ENCODE measurements around the gene C1orf35. TPM values are rescaled to one million over a fixed set of nuclear protein-coding genes. Genes with fewer than 3 reads are reported as not detected.

C1orf35 gene
- total RNA-seq, 1 donor from 2014 or later = 5.6 TPM

- DNase-seq (ENCODE audit: low spot score) = peak; percentile 65
Measured at GRCh38 chr1:228064741-228065542, 38.2 kb downstream of the C1orf35 start.

GRCh38 chr1:228064296-228064695 lies 38.8 kb downstream of the C1orf35 start:
- DNase-seq (ENCODE audit: low spot score) = peak; percentile 74

- DNase-seq (ENCODE audit: low spot score) = peak; percentile 75
Measured at GRCh38 chr1:228063251-228064191, 39.6 kb downstream of the C1orf35 start.

DNA sequence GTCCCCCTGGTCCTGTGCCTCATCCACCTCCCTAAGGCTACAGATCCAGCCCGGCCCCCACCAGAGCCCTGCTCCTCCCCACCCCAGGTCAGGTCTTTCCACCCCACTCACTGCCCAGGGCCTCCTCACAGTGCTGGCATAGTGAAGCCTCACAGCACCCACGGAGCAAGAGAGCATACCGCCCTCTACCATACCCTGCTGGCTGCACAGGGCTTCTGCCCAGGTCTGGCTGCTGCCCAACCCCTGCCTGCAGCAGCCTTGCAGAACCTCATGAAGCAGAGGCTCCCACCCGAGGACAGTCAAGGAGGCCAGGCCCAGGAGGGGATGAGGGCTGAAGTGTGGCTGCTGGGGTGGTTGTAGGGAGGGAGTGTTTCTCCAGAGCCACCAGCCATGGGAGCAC lies 40.3 kb downstream of the C1orf35 start:
- no peak for DNase-seq (ENCODE audit: low spot score)

DNA sequence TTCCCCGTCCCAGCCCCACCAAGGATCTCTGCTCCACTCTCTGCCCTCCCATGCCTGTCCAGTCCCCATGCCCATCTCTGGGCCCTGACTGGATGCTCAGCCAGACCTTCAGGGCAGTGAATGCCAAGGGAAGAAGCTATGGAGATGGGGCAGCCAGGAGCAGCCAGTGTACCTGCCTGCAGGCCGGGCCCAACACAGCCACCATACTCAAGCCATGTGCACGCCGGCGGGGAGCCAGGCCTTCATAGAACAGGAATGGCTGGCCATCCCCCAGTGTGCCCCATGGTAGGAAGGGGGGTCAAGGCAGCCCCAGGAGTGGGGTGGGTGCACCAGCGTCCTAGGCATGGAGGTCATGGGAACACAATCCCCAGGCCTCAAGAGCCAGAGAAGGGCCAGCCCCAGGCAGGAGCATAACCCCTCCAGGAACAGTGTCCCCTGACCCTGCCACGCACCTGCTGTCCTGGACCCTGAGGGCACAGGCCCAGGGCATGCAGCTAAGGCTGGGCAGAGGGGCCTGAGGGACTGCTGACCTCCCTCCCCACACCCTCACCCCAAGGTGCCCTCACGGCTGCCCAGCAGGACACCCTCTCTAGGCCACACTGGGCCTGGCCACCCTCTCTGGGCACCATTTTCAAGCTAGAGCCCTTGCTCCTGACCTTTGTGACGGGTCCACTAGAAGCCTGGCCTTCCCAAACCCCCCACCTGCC lies 40.9 kb downstream of the C1orf35 start:
- peak; percentile 73 for DNase-seq (ENCODE audit: low spot score)

DNA sequence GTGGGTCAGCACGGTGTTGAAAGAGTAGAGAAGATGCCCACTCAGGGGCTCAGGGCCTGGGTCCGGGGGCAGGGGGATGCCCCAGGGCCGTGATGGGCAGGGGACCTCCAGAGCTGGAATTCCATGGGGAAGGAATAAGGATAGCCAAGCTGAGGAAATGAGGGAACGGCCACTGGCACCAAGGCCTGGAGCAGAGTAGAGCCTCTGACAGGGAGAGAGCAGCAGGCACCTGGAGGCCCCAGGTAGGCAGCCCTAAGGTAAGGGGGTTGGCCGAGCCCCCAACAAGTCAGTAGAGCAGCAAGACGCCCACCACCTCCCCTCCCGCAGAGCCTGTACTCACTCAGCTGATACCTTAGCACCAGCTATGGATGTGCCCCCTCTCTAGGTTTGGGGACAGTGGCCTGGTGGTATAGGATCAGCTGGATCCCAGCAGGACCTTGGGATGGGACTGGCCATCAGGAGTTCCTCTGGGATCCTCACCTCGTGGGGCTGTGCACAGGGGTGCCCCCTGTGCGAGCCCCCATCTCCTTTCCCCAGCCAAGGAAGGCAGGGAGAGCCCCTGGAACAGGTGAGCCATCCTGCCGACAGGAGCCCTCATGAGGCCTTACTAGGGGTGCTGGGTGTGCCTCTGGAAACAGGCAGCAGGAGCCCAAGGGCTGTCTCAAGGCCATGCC lies 41.6 kb downstream of the C1orf35 start:
- DNase-seq (ENCODE audit: low spot score) = peak; percentile 57

- DNase-seq (ENCODE audit: low spot score) = peak; percentile 71
Measured at GRCh38 chr1:228060458-228061190, 42.5 kb downstream of the C1orf35 start.

- peak; percentile 89 for DNase-seq (ENCODE audit: low spot score)
Measured at GRCh38 chr1:228059634-228060457, 43.3 kb downstream of the C1orf35 start.

DNA sequence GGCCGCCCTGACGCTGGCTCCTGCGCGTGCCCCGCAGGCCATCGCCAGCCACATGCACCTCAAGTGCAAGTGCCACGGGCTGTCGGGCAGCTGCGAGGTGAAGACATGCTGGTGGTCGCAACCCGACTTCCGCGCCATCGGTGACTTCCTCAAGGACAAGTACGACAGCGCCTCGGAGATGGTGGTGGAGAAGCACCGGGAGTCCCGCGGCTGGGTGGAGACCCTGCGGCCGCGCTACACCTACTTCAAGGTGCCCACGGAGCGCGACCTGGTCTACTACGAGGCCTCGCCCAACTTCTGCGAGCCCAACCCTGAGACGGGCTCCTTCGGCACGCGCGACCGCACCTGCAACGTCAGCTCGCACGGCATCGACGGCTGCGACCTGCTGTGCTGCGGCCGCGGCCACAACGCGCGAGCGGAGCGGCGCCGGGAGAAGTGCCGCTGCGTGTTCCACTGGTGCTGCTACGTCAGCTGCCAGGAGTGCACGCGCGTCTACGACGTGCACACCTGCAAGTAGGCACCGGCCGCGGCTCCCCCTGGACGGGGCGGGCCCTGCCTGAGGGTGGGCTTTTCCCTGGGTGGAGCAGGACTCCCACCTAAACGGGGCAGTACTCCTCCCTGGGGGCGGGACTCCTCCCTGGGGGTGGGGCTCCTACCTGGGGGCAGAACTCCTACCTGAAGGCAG lies 44.0 kb downstream of the C1orf35 start:
- DNase-seq (ENCODE audit: low spot score) = peak; percentile 88

DNA sequence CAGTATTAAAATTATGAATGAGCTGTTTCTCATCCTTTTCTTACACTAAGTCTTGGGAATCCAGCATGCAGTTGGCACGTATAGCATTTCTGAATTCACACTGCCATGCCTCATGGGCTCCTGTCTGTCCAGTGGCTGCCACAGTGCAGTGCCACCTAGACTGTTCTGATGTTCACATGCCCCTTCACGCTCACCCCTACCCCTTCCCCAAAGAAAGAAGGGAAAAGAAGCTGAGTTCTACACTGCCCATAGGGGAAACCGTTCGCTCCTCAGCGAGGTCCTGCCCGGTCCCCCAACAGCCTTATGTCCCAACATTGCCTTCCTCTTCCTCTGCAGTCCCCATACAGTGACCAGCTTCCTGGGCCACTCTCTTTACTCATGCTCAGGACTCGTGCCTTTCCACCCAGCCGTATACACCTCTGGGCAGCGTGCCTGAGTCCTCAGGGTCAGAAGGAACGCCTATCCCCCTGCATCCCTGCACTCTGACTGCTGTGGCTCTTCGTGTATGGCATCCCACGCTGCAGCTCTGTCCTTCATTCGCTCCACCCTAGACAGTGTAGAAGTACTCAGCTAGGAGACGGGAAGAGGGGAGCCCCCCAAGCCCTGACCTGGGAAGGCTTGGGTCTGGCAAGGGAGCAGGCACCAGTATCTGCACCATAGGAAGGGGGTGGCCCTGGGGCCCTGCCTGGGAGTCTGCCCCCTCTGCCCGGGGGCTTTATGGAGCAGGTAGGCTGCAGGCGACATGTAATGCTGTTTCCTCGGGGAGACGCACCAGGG lies 44.8 kb downstream of the C1orf35 start:
- DNase-seq (ENCODE audit: low spot score) = no peak

Small RNA genes lying within 50 kb of the gene (microRNA-seq; reads per million reads assigned to microRNA genes)
- 2.2 reads per million for gene MIR3620 (ENCODE audit: borderline number of aligned reads)

Other genes starting within 250 kb of the C1orf35 start
- 1.3 TPM for gene WNT9A, start 155.4 kb downstream of the C1orf35 start, total RNA-seq
- not detected for gene WNT3A, start 96.3 kb downstream of the C1orf35 start, total RNA-seq
- gene ARF1, start 20.6 kb downstream of the C1orf35 start, total RNA-seq = 352 TPM
- 38.9 TPM for gene MRPL55, start 6.0 kb upstream of the C1orf35 start, total RNA-seq
- 220 TPM for gene GUK1, start 37.0 kb upstream of the C1orf35 start, total RNA-seq
- gene GJC2, start 46.6 kb upstream of the C1orf35 start, total RNA-seq = 2.6 TPM
- gene IBA57, start 62.5 kb upstream of the C1orf35 start, total RNA-seq = 7.5 TPM
- gene OBSCN, start 104.7 kb upstream of the C1orf35 start, total RNA-seq = 3.7 TPM

Data from mesenteric fat pad (tissue), 1 donor.